Stimulated activated naive CD8-positive, alpha-beta T cell treated with anti-CD3 and anti-CD28 coated beads, Interleukin-15, amount 100 ng/mL, for 72 hours (primary cell): ENCODE data around the gene ZNF625.

Source experiments
- ATAC-seq: fragments of 150-1000 bp; cut with Tn5 transposase; 2 replicates; pipeline ENCODE4 v1.10.0; 2021; ENCODE audit warnings: mild to moderate bottlenecking, moderate library complexity
- DNase-seq, 2 donors: peaks; one replicate each; pipeline ENCODE4 v3.0.0; 2021 to 2022
- H3K27ac Mint-ChIP-seq, 2 donors: one replicate each; pipeline ENCODE4 v1.8.0; 2022; ENCODE audit warnings: mild to moderate bottlenecking in 2 of 2, mixed read lengths in 2 of 2, moderate library complexity in 2 of 2
- H3K27me3 Mint-ChIP-seq: one replicate; pipeline ENCODE4 v1.8.0; 2022; ENCODE audit warnings: mixed read lengths
- H3K4me1 Mint-ChIP-seq: one replicate; pipeline ENCODE4 v1.8.0; 2022; ENCODE audit warnings: mild to moderate bottlenecking, mixed read lengths
- H3K4me3 Mint-ChIP-seq, 2 donors: one replicate each; pipeline ENCODE4 v1.8.0; 2022; ENCODE audit warnings: mild to moderate bottlenecking in 2 of 2, mixed read lengths in 2 of 2, moderate library complexity in 1 of 2
- H3K9me3 Mint-ChIP-seq, 2 donors: one replicate each; pipeline ENCODE4 v1.8.0; 2022; ENCODE audit warnings: mixed read lengths in 2 of 2

The ZNF625 gene

GRCh38 chr19:12098040-12098439, 58.5 kb downstream of the ZNF625 start:
- Mint-ChIP-seq H3K27me3 (no peaks in the 10 kb centered on the region), H3K4me3 (no peak overlapping the region), H3K27ac (no peak overlapping the region), H3K9me3 (peaks cover 8 to 11% of the 10 kb centered on the region in 2 donors), H3K4me1 (peaks cover 14% of the 10 kb centered on the region)
- ATAC-seq (no peak), DNase-seq (no peak)

- Mint-ChIP-seq H3K27ac (peak overlapping the region in 1 of 2 donors; percentile 68), H3K4me1 (peaks cover 36% of the 10 kb centered on the region), H3K4me3 (no peak overlapping the region)
Measured at GRCh38 chr19:12095111-12095790, 61.3 kb downstream of the ZNF625 start.

More at GRCh38 chr19:12095111-12095790, 61.3 kb downstream of the ZNF625 start:
- H3K9me3 Mint-ChIP-seq, result peaks cover 8 to 11% of the 10 kb centered on the region in 2 donors
- ATAC-seq, result no peak
- no peaks in the 10 kb centered on the region for H3K27me3 Mint-ChIP-seq
- DNase-seq, result no peak
